NCI-H1092 (cell line): Measurements from ENCODE around the gene IL1RAPL1.

Experiments
- DNase-seq: peaks from one replicate; lab custom pipeline; 2025; lab: John Stamatoyannopoulos, UW

IL1RAPL1 gene

DNA sequence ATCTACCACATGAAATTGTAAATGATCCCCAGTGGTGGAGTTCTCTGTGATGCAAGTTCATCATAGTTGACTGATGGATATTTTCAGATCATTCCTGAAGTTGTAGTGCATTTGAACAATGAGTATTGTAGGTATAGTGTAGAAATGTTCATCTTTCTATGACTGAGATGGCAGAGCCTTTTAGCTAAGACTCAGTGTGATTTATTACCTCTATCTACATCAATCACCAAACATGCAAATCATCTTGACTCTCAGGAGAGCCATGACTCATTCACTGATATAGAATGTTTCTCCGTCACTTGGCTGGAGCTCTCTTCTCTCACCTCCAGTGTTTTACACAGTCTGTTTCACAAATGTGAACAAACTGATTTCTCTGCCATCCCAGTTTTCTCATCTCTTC is 392.6 kb downstream of the IL1RAPL1 start:
- no peak for DNase-seq

DNA sequence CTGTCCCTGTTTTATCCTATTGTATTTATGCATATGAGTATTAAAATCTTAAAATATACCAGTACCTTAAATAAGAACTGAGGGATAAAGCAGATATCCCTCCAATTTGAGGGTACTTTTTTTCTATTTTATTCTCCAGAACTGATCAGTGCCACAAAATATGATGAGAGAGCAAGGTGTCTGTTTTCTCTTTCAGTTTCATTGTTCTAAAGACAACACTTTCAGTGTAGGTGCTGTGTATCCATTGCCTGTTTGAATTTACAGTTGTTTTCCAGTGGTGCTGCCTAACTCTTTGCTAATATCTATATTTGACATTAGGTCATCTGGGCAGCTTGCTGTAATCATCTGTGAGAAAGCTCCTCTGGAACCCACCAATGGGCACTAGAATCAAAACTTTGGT is 394.7 kb downstream of the IL1RAPL1 start:
- DNase-seq = no peak

DNA sequence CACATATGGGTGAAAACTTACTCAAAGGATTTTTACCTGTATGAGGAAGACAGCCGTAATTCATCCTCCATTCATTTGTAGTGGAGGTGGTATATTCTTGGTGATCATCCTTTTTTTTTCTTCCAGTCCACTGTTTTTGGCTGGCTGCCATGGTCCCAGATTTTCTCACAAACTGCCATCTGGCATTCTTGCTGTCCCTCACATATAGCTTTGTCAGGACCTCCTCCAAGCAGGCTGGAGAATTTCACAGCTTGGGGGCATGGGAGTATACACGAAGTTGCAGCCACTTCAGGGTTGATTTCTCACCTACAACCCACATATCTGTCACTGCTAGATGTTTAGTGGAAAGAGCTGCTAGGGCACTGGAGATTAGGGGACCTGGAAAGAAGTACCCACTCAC is 401.0 kb downstream of the IL1RAPL1 start:
- no peak for DNase-seq

DNA sequence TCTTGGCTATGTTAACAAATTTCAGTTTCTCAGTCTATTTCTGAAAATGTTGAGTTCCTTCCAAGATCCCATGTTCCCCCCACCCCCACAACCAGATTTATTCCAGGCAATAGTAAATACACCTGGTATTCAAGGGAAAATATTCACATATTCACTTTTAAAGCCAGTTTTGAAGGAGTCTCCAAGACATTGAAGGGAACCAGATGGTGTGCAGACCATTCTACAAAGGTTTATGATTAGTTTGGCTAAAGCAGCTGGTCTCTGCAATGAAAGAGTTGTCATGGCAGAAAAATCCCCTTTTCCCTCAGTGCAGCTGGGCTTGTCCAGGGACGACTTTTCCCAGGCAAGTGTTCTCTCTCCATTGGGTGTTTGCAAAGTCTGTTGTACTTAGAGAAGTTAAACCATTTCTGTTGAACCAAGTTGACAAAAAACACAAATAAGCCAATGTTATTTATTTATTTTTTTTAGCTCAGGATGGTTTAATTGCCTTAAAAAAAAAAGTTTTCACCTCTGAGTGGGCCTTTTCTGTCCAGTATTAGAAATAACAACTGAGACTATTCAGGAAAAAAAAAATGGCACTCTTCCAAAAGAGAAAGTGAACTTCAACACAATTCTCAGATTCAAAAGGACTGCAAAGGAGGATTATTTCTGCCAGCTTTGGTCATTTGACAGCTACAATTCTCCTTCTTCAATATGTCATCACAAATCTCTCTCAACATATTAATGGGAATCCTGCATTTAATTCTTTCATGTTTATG is 410.6 kb downstream of the IL1RAPL1 start:
- no peak for DNase-seq

DNA sequence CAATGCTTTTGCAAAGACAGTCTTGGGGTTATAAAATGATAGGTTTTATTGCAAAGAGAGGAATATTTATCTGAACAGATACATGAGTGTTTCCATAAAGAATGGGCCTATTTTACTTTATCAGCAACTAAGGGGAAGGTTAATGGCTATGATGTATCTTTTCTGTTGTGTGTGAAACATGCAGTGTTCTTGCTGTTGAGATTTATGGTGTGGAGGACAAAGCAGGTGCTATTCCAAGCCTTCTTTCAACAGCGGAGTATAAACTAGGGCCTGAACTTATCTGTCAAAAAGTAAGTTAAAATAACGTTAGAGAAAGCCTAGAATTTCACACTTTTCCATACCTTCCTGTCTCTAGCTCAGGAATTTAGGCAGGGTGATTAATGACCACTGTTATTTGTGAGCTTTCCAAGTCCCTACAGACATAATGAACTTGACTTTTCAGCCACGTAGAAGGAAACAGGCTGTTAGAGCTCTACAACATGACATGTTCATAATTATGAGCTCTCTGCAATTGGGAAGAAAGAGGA is 411.4 kb downstream of the IL1RAPL1 start:
- no peak for DNase-seq

DNA sequence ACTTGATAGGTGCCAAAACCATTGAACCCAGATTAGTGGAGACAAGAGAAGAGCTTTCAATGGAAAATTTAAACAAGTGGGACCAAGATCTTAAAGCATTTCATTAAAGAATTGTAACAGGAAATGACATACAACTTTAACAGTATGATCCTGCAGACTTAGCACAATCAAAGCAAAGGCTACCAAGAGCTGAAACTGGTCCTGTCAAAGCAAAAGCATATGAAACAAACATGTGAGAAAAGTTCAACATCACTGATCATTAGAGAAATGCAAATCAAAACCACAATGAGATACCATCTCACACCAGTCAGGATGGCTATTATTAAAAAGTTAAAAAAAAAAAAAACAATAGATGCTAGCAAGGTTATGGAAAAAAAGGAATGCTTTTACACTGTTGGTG is 425.6 kb downstream of the IL1RAPL1 start:
- no peak for DNase-seq

DNA sequence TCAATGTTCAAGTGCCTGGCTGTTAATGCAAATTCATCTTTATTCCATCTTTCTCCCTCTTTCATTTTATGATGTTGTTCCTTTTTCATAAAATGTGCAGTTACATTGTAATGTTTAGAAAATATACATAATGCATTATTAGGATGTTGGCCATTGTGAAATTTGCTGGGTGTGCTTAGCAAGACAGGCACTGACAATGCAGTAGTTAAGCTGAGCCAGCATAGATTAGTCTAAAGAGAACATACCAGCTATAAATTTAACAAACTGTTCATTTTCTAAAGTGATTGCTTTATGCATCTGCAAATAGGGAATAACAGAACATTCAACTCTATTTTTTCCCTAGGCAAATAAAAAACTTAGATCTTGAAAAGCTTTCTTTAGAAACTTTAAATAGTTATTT is 436.0 kb downstream of the IL1RAPL1 start:
- no peak for DNase-seq

DNA sequence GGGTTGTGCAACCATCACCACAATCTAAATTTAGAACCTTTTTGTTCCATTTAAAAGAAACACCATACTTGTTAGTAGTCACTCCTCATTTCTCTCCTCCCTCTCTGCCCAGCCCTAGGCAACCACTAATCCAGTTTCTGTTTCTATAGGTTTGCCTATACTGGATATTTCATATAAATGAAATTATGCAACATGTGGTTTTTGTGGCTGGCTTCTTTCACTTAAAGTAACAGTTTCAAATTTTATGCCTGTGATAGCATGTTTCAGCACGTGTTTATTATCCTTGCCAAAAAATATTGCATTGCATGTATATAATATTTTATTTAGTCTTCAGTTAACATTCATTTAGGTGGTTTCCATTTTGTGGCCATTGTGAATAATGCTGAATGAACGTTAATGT is 437.6 kb downstream of the IL1RAPL1 start:
- DNase-seq = no peak

DNA sequence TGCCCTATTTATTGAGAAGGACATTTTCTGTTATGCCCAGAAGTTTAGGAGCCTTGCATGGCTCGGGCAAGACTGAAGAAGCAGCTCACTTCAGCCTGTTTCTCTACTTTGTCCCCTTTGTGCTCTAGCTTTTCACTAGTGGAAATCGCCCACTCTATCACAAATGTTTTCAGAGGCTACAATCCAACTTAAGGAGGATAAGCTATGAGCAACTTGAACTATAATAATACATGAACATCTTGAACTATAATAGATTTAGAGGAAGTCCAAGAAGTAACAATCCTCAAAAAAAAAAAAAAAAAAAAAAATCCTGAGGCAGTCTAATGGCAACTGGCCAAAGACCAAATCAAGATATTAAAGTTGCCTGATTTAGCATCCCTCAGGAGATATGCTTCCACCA is 452.3 kb downstream of the IL1RAPL1 start:
- DNase-seq = no peak

DNA sequence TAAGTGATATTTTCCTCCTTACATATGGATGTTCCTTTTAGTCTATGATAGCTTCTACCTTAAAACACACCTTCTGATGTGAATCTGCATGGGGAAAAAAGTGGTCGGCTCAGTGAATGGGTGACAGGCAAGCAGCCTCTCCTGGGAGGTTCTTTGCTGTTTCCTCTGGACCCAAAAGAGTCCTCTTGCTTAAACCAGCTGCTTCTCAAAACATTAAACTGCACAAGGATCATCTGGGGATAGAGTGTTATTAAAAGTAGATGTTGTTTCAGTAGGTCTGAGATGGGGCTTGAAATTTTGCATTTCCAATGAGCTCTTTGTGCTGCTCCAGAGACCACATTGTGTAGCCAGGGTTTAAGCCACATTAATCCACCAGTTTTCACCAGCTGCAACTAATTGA is 452.9 kb downstream of the IL1RAPL1 start:
- no peak for DNase-seq

DNA sequence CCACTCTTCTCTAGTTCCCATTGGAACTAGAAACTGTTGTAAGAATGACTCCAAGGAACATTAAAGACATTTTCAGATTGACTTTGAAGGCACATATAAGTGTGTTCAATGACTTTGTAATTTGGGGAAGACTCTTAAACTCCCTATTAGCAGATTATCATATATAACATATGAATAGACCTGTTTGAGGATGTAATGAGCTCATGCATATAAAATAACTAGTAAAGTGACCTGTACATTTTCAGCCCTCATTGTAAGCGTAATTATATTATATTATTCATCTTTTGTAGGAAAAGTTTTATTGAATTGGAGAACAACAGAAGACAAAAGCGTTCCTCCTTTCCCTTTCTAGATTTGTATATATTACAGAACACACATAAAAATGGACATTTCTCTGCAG is 455.1 kb downstream of the IL1RAPL1 start:
- DNase-seq = no peak

DNA sequence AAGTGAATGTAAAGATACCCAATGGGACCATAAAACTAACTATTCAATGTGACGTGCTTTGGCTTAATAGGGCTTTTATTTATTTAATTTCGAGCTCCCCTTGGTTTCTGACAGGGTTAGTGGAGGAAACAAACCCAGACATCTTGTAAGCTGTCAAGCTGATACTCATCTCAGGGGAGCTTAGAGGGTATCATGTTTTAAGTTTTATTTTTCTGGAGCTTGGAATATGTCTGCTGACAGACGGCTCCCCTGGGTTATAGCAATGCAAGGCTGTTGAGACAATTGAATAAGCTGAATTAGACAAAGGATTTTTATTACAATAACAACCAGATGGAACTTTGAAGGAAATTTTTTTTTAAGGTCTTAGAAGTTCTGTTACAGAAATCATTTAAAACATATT is 456.5 kb downstream of the IL1RAPL1 start:
- no peak for DNase-seq

DNA sequence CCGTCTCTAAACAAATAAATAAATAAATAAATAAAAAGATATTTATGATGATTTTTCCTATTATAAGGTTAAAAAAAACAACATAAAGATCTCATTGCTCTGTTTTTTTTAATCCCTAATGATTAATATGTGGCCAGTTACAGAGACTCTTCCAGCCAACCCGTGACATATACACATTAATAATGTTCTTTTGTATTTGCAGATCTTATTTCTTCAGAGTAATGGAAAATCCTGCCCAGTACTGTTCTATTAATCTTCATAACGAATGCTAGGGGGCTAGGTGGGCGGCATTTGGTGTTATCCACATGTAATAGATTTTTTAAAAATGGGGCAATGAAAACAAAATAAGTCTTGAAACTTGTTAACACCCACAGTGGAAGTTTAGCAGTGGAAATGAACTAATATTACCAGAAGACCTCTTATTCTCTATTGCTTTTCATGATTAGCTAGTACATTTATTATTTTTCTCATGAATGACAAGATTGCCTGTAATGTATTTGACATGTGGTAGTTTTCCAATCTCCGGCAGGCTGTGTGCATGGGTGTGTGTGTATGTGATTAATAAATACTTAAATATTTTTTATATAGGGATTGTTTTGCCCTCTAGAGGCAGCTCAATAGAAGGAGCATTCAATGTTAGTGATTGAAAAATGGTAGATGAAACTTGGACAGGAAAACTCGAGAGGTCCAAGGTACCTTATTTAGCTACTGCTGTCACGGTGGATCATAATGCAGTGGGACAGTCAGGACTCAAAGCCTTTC is 457.4 kb downstream of the IL1RAPL1 start:
- no peak for DNase-seq

DNA sequence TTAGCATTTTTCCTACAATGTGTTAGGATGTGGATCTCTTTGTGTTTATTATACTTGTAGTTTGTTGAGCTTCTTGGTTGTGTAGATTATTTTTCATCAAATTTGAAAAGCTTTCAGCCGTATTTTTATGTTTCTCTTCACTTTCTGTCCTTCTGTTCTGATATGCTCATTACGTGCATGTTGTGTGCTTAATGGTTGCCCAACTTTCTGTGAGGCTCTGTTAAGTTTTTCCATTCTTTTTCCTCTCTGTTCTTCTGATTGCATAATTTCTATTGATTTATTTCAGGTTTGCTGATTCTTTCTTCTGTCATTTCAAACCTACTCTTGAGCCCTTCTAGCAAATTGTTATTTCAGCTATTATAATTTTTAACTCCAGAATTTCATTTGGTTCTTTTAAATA is 478.2 kb downstream of the IL1RAPL1 start:
- no peak for DNase-seq

DNA sequence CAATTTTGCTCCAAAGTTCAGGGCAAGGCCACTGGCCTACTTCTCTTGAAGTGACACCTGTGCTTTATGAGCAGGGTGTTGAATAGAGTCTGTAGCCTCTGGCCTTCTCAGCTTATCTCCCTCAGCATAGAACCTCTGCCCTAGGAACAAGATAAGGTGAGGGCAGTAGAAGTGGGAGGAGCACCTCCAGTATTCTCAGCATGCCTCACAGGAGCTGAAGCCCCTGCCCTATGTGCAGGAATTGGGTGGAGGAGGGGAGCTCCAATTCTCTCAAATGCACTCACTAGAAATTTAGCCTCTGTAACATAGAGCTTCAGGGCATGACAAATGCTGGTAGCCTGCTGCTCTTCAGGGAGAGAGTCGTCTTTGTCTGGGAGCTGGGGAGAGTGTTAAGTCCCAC is 479.3 kb downstream of the IL1RAPL1 start:
- DNase-seq = no peak

DNA sequence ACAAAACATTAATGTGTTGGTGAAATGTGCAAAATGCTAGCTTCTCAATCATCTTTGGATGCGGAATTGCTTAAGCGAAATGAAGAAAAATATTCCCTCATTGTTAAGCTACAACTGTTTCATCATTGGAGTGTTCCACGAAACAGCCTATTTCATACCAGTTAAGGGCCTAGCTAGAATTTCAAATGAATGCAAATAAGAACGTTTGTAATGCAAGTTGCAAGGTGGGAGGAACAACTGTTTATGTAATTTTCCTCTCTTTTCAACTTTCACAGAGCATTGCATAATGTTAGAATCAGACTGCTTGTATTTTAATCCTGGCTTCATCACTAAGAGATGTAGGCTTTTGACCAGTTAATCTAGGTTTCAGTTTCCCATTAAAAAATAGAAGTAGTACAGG is 480.1 kb downstream of the IL1RAPL1 start:
- no peak for DNase-seq

DNA sequence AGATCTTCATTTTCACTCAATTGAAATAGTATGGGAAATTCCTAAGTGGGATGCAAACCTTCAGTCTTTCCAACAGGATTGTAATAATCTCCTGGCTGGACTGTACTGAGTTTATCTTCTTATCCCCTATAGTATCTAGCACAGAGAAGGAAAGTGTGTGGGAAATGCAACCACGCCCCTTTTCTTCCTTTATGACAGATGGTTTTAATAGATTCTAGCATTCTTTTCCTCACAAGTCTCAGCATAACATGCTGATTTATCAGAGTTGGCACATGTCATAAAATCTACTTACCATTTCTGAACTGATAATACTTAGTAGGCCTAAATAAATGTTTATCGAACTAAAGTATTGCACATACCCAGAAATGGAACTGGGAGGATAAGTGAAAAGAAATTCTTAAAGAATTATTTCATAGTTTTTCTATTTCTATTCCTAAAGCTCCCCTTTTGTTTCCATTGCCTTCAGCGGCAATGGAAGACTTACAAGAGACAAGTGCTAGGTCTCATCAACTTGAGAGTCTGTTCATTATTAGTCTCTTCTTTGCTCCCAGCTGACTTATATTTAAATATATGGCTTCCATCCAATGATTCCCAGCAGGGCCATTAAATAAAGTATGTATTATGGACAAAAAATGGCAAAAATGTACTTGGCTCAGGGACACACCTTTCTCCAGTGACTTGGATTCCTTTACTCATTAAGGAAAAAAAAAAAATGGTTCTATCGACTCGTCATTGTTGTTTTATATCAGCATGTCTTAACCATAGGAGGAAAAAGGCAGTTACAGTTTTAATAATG is 484.5 kb downstream of the IL1RAPL1 start:
- no peak for DNase-seq

DNA sequence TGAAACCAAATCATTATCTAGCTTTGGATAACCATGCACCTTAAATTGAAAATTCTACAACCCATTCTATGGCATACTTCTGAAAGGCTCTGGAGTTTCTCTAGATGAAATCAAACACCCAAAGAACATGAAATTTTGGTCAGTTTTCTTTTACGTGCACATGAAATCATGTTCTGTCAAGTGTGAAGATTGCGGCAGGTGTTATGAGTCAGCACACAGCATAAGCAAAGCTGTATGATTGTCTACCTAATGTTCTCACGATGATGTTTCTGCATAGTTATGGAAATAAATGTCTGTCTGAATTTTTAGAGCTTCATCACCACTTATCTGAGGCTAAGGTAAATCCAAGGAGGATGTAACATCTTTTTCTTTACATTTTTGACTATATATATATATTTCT is 495.3 kb downstream of the IL1RAPL1 start:
- no peak for DNase-seq

DNA sequence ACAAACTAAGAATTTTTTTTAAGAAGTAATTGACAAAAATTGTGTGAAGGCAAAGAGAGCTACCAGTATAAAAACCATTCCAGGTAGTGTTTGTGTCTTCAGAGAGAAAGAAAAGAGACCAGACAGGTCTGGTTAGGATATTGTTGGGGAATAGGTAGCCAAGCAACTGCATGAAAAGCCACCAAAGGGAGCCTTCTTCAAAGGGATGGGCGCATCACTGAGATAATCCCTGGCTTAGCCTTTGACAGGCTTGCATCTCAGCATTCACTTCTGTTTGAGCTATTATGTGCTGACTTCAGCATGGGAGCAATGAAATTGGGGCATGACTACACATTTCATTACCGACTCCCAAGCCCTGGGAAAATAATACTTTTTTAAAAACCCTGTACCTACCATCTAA is 496.6 kb downstream of the IL1RAPL1 start:
- no peak for DNase-seq

DNA sequence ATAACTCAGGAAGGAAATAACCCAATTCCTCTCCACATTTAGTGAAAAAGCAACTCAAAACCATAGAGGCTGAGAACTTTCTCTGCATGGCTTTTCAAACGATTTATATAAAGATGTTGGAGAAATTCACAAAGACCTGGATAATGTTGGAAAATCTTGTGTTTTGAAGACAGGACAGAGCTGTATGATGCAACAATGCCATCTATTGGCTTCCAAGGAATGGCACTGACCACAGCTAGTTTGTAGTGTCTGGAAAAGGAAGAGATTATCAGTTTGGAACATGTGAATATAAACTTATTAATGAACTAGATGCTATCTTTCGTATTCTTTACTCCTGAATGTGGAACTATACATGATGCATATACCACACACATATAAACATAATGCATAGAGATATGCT is 503.6 kb downstream of the IL1RAPL1 start:
- DNase-seq = no peak

DNA sequence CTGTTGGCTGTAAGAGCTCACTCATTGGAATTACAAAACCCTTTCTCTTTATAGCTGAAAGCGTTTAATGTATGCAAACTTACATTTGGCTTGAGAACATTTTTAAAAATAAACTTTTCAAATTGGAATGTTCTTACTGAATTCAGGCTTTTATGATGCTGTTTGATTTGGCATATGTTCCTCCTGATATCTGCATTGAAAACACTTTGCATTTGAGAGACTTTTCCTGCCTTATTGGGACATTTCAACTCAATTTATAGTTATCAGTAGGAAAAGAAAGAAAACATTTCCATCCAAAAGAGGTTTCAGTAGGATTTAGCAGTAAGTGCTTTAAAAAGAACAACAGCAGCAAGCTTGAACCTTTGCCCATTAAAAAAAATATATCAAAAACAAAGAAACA is 520.0 kb downstream of the IL1RAPL1 start:
- DNase-seq = no peak

DNA sequence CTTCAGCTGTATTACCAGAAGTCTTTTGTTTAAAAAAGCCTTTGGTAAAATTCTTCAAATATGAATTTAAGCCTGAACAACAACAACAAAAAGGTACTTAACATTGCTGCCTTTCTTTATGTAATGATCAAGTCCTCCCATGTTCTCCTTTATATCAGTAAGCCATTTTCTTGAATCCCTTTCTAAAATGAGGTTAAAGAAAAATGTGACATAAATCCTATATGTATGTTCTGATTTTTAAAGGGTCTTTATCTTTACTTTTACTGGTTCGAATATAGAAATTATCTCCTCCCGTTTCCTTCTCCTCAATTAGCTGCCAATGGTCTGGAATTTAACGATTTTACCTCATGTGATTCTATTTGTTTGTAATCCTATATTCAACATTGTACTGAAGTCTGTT is 522.8 kb downstream of the IL1RAPL1 start:
- no peak for DNase-seq

DNA sequence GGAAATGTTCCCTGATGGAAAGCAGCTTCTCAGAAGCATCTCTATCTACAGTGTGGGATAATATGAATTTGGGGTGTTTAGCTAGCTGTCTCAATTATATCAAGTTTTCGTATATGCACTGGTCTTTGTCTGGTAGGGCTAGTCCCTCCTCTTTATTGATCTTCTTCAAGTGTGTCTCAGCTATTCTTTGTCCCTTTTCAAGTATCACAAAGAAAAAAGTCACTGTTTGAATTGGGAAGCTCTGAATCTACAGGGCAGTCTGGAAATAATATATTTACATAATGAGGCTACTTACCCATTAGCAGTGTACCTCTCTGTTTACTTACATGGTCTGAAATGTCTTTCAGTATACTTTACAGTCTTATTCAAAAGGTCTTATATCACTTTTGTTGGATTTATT is 526.0 kb downstream of the IL1RAPL1 start:
- DNase-seq = no peak
